HG02642 (cell line): ENCODE data around the gene ST6GALNAC1.

Experiments used
- ATAC-seq: cut with Tn5 transposase; IDR thresholded peaks from one replicate; pipeline ENCODE4 v1.9.1; 2021; ENCODE audit warnings: mild to moderate bottlenecking; ENCODE audit not compliant: unreplicated experiment, poor library complexity

Gene ST6GALNAC1

GRCh38 chr17:76585033-76585648 is 58.4 kb downstream of the ST6GALNAC1 start:
- ATAC-seq: no peak

DNA sequence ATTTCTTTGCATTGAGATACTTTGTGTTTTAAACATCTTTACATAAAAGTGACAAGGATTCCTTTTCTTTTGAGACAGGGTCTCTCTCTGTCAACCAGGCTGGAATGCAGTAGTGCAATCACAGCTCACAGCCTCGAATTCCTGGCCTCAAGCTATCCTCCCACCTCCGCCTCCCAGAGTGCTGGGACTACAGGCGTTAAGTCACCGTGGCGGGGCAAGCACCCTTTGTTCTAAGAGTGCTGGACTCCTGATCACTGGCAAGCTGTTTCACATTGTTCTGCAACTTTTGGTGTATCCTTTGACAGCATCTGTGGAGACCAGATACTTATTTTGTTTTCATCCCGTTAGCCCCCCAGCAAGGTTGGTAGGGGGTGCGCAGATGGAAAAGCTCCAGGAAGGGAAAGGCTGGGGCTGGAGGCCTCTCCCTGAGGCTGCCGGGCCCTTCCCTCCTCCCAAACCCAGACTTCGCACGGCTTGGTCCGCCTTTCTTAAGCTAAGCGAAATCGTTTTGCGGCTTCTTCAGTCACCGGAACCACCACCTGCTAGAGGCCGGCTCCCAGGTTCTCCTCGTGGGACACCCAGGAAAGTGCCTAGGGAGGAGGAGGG is 59.0 kb downstream of the ST6GALNAC1 start:
- no peak for ATAC-seq

GRCh38 chr17:76582660-76583059 is 60.9 kb downstream of the ST6GALNAC1 start:
- no peak for ATAC-seq

DNA sequence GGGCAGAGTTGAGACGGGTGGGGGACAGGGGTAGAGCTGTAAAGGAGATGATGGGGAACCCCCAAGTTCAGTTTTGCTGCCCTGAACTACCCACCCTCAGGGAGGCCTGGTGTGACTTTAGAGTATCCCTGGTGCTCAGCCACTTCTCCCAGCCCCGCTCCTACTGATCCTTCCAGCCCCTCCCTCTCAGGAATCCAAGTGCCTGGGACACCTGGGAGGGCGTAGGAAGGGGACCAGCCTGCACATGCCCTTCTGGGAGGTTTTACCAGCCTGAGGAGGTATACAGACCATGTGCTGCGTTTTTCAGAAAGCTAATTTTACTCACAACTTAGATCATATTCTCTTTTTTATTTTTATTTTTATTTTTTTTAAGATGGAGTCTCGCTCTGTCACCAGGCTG is 62.0 kb downstream of the ST6GALNAC1 start:
- ATAC-seq: no peak

DNA sequence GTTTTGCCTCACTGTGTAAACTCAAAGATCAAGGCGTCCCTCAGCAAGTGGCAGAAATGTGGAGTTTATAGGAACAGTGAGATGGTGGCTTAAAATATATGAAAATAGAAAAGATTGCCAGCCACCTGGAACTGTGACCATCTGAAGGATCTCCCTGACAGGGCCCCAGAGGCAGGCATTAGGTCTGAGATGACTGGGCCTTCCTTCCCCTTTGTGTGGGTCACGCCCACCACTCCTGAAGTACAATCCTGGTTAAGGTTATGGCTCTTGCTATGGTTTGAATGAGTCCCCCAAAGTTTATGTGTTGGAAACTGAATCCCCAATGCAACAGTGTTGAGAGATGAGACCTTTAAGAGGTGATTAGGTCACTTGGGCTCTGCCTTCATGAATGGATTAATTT is 64.3 kb downstream of the ST6GALNAC1 start:
- no peak for ATAC-seq

GRCh38 chr17:76578376-76578775 is 65.2 kb downstream of the ST6GALNAC1 start:
- ATAC-seq: no peak

GRCh38 chr17:76577876-76578275 is 65.7 kb downstream of the ST6GALNAC1 start:
- no peak for ATAC-seq

DNA sequence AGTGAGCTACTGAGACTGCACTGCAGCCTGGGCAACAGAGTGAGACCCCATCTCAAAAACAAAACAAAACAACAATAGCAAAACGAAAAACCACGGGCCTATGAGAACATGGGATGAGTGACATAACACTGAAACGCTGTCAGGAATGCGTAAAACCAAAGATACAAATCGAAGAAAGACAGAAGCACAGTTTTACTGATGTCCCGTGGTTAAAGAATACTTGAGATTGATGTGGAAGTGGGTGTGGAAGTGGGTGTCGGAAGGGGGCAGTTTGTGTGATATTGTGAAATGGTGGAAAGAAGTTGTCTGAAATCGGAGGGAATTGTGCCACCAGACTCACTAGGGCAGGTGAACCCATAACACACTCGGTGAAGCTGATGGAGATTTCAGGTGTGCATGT is 67.4 kb downstream of the ST6GALNAC1 start:
- ATAC-seq: no peak

DNA sequence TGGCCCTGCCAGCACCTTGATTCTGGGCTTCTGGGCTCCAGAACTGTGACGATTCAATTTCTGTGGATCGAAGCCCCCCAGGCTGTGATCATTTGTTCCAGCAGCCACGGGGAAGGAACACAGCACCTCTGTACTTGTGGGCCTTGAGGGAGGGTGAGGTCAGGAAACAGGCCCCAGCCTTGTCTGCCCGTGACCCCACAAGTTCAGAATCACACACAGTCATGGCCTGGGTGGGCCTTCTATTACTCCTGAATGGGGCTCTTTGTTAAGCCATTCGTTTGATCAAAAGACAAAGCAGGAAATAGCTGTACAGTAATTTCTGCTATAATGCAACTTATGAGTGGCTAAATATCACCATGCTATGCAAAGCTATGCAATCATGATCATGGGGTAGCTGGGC is 68.0 kb downstream of the ST6GALNAC1 start:
- no peak for ATAC-seq
